SK-N-SH (cell line): ENCODE data around the gene PRTFDC1. TPM values are rescaled to one million over a fixed set of nuclear protein-coding genes. Genes with fewer than 3 reads are reported as not detected.

Experiments used
- CTCF ChIA-PET: fragments of 300-600, 350-600 bp; formaldehyde crosslinking; extraction: SDS; loops from one replicate; lab custom pipeline; 2021; lab: Yijun Ruan, JAX
- POLR2A ChIA-PET: fragments of 350-600 bp; sonication (Branson Sonifier 250); formaldehyde crosslinking; extraction: SDS; loops from one replicate; lab custom pipeline; 2020; ENCODE audit warnings: antibody characterized with exemption, inconsistent platforms; lab: Yijun Ruan, JAX
- DNase-seq: peaks from one replicate; pipeline ENCODE4 v3.0.0; 2012
- H2AFZ ChIP-seq: fragments of 200-600 bp; sonication (generic); 2 replicates; pipeline ENCODE4 v1.8.1; 2016; ENCODE audit warnings: antibody characterized with exemption, mild to moderate bottlenecking, low read depth
- H3F3A ChIP-seq: fragments of 200-600 bp; sonication (generic); replicated peaks from 2 replicates; pipeline ENCODE3; 2016; ENCODE audit warnings: antibody characterized with exemption, mild to moderate bottlenecking; ENCODE audit not compliant: insufficient read depth
- H3K27ac ChIP-seq, 2 experiments: fragments of 200-500 bp in 1 of 2; fragments of 200-600 bp in 1 of 2; sonication (Bioruptor generic) in 1 of 2; sonication (generic), shearing (Covaris generic) in 1 of 2; 2 replicates each; pipeline versions ENCODE4 v1.5.1 to v1.6.1; 2014 to 2016; ENCODE audit warnings: low read depth in 2 of 2, inconsistent platforms in 1 of 2, low read length in 1 of 2, mild to moderate bottlenecking in 1 of 2, mixed read lengths in 1 of 2
- H3K27me3 ChIP-seq: fragments of 200-600 bp; sonication (generic), shearing (Covaris generic); 2 replicates; pipeline ENCODE4 v1.6.1; 2016; ENCODE audit warnings: mixed run types; ENCODE audit not compliant: insufficient read depth
- H3K36me3 ChIP-seq, 2 experiments: fragments of 200-500 bp in 1 of 2; fragments of 200-600 bp in 1 of 2; sonication (Bioruptor generic) in 1 of 2; sonication (generic) in 1 of 2; replicated peaks in 1 of 2; 2 replicates each; pipeline versions ENCODE3 to v1.5.1; 2014 to 2016; ENCODE audit warnings: low read length in 1 of 2, mild to moderate bottlenecking in 1 of 2; ENCODE audit not compliant: insufficient read depth in 2 of 2, control insufficient read depth in 1 of 2
- H3K4me1 ChIP-seq, 2 experiments: fragments of 200-500 bp in 1 of 2; fragments of 200-600 bp in 1 of 2; sonication (Bioruptor generic) in 1 of 2; sonication (generic), shearing (Covaris generic) in 1 of 2; 2 replicates each; pipeline versions ENCODE4 v1.5.1 to v1.6.1; 2014 to 2016; ENCODE audit warnings: low read depth in 1 of 2, low read length in 1 of 2, mixed run types in 1 of 2; ENCODE audit not compliant: insufficient read depth in 2 of 2, control insufficient read depth in 1 of 2
- H3K4me2 ChIP-seq: fragments of 200-600 bp; sonication (generic), shearing (Covaris generic); 2 replicates; pipeline ENCODE4 v1.6.1; 2017; ENCODE audit warnings: mixed run types
- H3K4me3 ChIP-seq, 2 experiments: fragments of 200-500 bp in 1 of 2; fragments of 200-600 bp in 1 of 2; sonication (Bioruptor generic) in 1 of 2; sonication (generic), shearing (Covaris generic) in 1 of 2; 2 replicates each; pipeline versions ENCODE4 v1.5.1 to v1.8.1; 2014 to 2016; ENCODE audit warnings: low read depth in 2 of 2, inconsistent platforms in 1 of 2, low read length in 1 of 2, mild to moderate bottlenecking in 1 of 2, mixed read lengths in 1 of 2, moderate library complexity in 1 of 2
- H3K79me2 ChIP-seq: fragments of 200-600 bp; sonication (generic); 2 replicates; pipeline ENCODE4 v1.8.1; 2017; ENCODE audit warnings: mild to moderate bottlenecking; ENCODE audit not compliant: insufficient read depth
- H3K9ac ChIP-seq: fragments of 200-600 bp; sonication (generic); 2 replicates; pipeline ENCODE4 v1.6.1; 2017; ENCODE audit warnings: mixed run types
- H3K9me2 ChIP-seq: fragments of 200-600 bp; sonication (generic); 2 replicates; pipeline ENCODE4 v1.6.1; 2017; ENCODE audit warnings: mixed run types
- H3K9me3 ChIP-seq: fragments of 200-600 bp; sonication (generic); 2 replicates; pipeline ENCODE4 v1.6.1; 2017; ENCODE audit warnings: mixed run types, mild to moderate bottlenecking, moderate library complexity
- H4K20me1 ChIP-seq: fragments of 200-600 bp; sonication (generic); 2 replicates; pipeline ENCODE4 v1.6.1; 2017; ENCODE audit warnings: mild to moderate bottlenecking, mixed run types; ENCODE audit not compliant: insufficient read depth
- CHD2 ChIP-seq: fragments of 150-350 bp; IDR thresholded peaks from 2 replicates; pipeline ENCODE4 v1.6.1; 2018; ENCODE audit warnings: low read length; ENCODE audit not compliant: partially characterized antibody
- ELF1 ChIP-seq: IDR thresholded peaks from 2 replicates; pipeline ENCODE4 v1.4.0; 2012
- EP300 ChIP-seq, 2 experiments: IDR thresholded peaks; 2 replicates each; pipeline versions ENCODE4 v1.4.0 to v1.6.1; 2012; ENCODE audit warnings: borderline replicate concordance in 1 of 2, low read depth in 1 of 2, low read length in 1 of 2
- EZH2phosphoT487 ChIP-seq: fragments of 200-600 bp; sonication (generic); IDR thresholded peaks from 2 replicates; pipeline ENCODE4 v1.6.1; 2017; ENCODE audit warnings: low read depth, mixed run types, mild to moderate bottlenecking, antibody characterized with exemption, moderate library complexity, borderline replicate concordance
- FOSL2 ChIP-seq: IDR thresholded peaks from 2 replicates; pipeline ENCODE4 v1.4.0; 2012; ENCODE audit warnings: low read depth, mild to moderate bottlenecking, moderate library complexity, borderline replicate concordance
- FOXJ3 ChIP-seq: sonication (generic); formaldehyde crosslinking; IDR thresholded peaks from 2 replicates; pipeline ENCODE4 v1.5.1; 2020; ENCODE audit warnings: mild to moderate bottlenecking, missing genetic modification reagents
- FOXM1 ChIP-seq: IDR thresholded peaks from 2 replicates; pipeline ENCODE4 v1.4.0; 2012; ENCODE audit warnings: low read depth, mild to moderate bottlenecking
- GABPA ChIP-seq: IDR thresholded peaks from 2 replicates; pipeline ENCODE4 v1.4.0; 2012; ENCODE audit warnings: low read depth, mild to moderate bottlenecking
- GATA2 ChIP-seq: sonication (generic); formaldehyde crosslinking; IDR thresholded peaks from 2 replicates; pipeline ENCODE4 v1.5.0; 2020; ENCODE audit warnings: mild to moderate bottlenecking, missing genetic modification reagents
- JUND ChIP-seq: IDR thresholded peaks from 2 replicates; pipeline ENCODE4 v1.4.0; 2012
- MEF2A ChIP-seq: IDR thresholded peaks from 2 replicates; pipeline ENCODE4 v1.4.0; 2012; ENCODE audit warnings: low read depth, borderline replicate concordance
- NRF1 ChIP-seq: IDR thresholded peaks from 2 replicates; pipeline ENCODE4 v1.6.1; 2012; ENCODE audit warnings: low read depth, mild to moderate bottlenecking, low read length
- POLR2AphosphoS5 ChIP-seq: IDR thresholded peaks from 2 replicates; pipeline ENCODE4 v1.6.1; 2012; ENCODE audit warnings: low read depth, low read length
- RFX5 ChIP-seq: IDR thresholded peaks from 2 replicates; pipeline ENCODE4 v1.6.1; 2012; ENCODE audit warnings: mild to moderate bottlenecking, improper control_type of control experiment, low read length
- SMC3 ChIP-seq: IDR thresholded peaks from 2 replicates; pipeline ENCODE4 v1.6.1; 2012; ENCODE audit warnings: low read depth, low read length, improper control_type of control experiment
- TAF1 ChIP-seq: IDR thresholded peaks from 2 replicates; pipeline ENCODE4 v1.6.1; 2012; ENCODE audit warnings: low read depth, mild to moderate bottlenecking, low read length, moderate library complexity, borderline replicate concordance
- TCF12 ChIP-seq: IDR thresholded peaks from 2 replicates; pipeline ENCODE4 v1.4.0; 2012
- TEAD4 ChIP-seq: IDR thresholded peaks from 2 replicates; pipeline ENCODE4 v1.4.0; 2012; ENCODE audit warnings: mild to moderate bottlenecking, borderline replicate concordance; ENCODE audit not compliant: insufficient read depth
- YY1 ChIP-seq: IDR thresholded peaks from 2 replicates; pipeline ENCODE4 v1.4.0; 2012; ENCODE audit warnings: low read depth, mild to moderate bottlenecking
- WGBS: methylation state at CpG from one replicate; pipeline ENCODE4 v1.1.6; 2017; ENCODE audit warnings: low lambda C conversion rate; 5-methylcytosine and 5-hydroxymethylcytosine counted together
- polyA plus RNA-seq, 3 experiments: library from polyadenylated mRNA; depleted of rRNA; stranded (reverse); fragments of >200 nt; gene quantifications; 2 replicates each; pipeline ENCODE4 v1.2.3, GENCODE V29; 2012
- TF ChIP-seq, protein P1 (sequence below): IDR thresholded peaks from 2 replicates; pipeline ENCODE4 v1.4.0; 2012; ENCODE audit warnings: low read depth
- TF ChIP-seq, protein P2 (sequence below): fragments of 150-350 bp; IDR thresholded peaks from 2 replicates; pipeline ENCODE4 v1.6.1; 2017; ENCODE audit warnings: antibody characterized with exemption, low read length, low read depth, borderline replicate concordance

PRTFDC1 gene
- polyA plus RNA-seq, 1 of the 3 experiments (the other 2 are of a cell fraction): 6.6 TPM

DNA sequence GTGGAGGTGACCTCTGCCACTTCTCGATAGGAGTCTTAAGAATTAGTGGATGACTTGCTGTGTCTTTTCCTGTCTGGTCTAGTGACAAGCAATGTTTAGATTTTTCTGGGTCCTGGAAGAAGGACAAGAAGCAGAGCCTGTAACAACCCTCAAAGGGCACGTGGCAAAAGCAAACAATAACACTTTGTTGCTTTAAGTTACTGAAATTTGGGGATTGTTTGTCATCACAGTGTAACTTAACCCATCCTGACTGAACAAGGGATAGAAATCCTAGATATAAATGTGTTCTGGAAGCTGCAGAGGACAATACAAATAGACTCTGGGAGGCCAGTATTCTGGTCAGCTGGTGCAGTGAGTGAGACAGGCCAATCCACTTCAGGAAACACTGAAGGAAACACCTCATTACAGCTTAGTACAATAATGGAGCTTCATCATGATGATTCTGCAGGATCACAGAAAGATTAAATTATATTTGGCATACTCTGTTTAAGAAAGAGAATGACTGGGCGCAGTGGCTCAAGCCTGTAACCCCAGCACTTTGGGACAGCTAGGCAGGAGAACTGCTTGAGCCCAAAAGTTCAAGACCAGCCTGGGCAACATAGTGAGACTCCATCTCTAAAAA lies 40.2 kb upstream of the PRTFDC1 start:
- no peaks in the 10 kb centered on the region for H3K9me2 ChIP-seq
- POLR2A ChIA-PET: no interaction called here
- no peak overlapping the region for H3K9ac ChIP-seq
- TF ChIP-seq NRF1 (no peak), FOXJ3 (CRISPR knock-in tag) (no peak), POLR2AphosphoS5 (no peak), GATA2 (no peak), SMC3 (no peak), FOSL2 (no peak), MEF2A (no peak), YY1 (no peak), EP300 (IDR thresholded peaks at IDR 0.05; ENCODE audit: borderline replicate concordance in 1 of 2, low read depth in 1 of 2, low read length in 1 of 2) (no peak), RFX5 (no peak), JUND (no peak), CHD2 (no peak), TCF12 (no peak), FOXM1 (no peak), GABPA (no peak), TEAD4 (no peak), TAF1 (no peak), ELF1 (no peak)
- TF ChIP-seq, protein P1, sequence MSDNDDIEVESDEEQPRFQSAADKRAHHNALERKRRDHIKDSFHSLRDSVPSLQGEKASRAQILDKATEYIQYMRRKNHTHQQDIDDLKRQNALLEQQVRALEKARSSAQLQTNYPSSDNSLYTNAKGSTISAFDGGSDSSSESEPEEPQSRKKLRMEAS: no peak
- TF ChIP-seq, protein P2, sequence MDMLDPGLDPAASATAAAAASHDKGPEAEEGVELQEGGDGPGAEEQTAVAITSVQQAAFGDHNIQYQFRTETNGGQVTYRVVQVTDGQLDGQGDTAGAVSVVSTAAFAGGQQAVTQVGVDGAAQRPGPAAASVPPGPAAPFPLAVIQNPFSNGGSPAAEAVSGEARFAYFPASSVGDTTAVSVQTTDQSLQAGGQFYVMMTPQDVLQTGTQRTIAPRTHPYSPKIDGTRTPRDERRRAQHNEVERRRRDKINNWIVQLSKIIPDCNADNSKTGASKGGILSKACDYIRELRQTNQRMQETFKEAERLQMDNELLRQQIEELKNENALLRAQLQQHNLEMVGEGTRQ: no peak
- no peak overlapping the region for H3K4me2 ChIP-seq
- DNase-seq: no peak
- no peaks in the 10 kb centered on the region for H3K4me1 ChIP-seq
- H3K27me3 ChIP-seq: no peaks in the 10 kb centered on the region
- no peak overlapping the region for H2AFZ ChIP-seq
- no peaks in the 10 kb centered on the region for H3K9me3 ChIP-seq
- no peak overlapping the region for H3K27ac ChIP-seq
- CTCF ChIA-PET: interaction anchor here (3.0 kb wide), 1 partner anchor 350 kb away, joined by 17 read pairs; no protein-coding TSS in a partner anchor
- H3K4me3 ChIP-seq: no peak overlapping the region
- no peaks in the 10 kb centered on the region for H3F3A ChIP-seq
- H3K79me2 ChIP-seq: no peaks in the 10 kb centered on the region
- 77% methylated on average over 3 of the region's 3 CpGs for WGBS
- H4K20me1 ChIP-seq: no peaks in the 10 kb centered on the region
- no peaks in the 10 kb centered on the region for H3K36me3 ChIP-seq

DNA sequence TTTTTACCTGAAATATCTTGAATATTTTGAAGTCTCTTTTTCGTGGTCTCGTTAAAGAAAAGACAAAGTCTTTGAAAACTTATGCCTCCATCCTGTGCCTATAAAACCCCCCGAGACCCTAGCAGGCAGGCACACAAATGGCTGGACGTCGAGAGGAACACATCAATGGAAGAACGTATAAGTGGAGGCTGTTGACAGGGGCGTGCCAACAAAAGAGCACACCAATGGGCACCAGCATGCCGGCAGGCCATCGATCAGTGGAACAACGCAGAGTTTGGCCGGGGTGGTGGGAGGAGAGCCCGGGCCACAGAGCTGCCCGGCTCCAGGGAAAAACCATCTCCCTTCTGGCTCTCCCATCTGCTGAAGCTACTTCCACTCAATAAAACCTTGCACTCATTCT lies 38.9 kb upstream of the PRTFDC1 start:
- Histone ChIP-seq H3K9ac (no peak overlapping the region), H3K4me2 (no peak overlapping the region), H3K4me3 (no peak overlapping the region), H3K36me3 (no peaks in the 10 kb centered on the region), H2AFZ (no peak overlapping the region), H3K9me3 (no peaks in the 10 kb centered on the region), H3K27ac (no peak overlapping the region), H3K27me3 (no peaks in the 10 kb centered on the region), H3K79me2 (no peaks in the 10 kb centered on the region), H3K9me2 (no peaks in the 10 kb centered on the region), H4K20me1 (no peaks in the 10 kb centered on the region), H3K4me1 (no peaks in the 10 kb centered on the region), H3F3A (no peaks in the 10 kb centered on the region)
- TF ChIP-seq EZH2phosphoT487 (no peak), GABPA (no peak), ELF1 (no peak), FOSL2 (no peak), CHD2 (no peak), GATA2 (no peak), MEF2A (no peak)
- 89% methylated on average over 13 of the region's 13 CpGs for WGBS
- POLR2A ChIA-PET: no interaction called here
- CTCF ChIA-PET: interaction anchor here (3.0 kb wide), 1 partner anchor 349 kb away, joined by 17 read pairs; no protein-coding TSS in a partner anchor
- no peak for DNase-seq
